K562 (cell line): ENCODE measurements around the gene DDX41. TPM values are rescaled to one million over a fixed set of nuclear protein-coding genes. Genes with fewer than 3 reads are reported as not detected.

Source experiments
- CCNT2 ChIP-seq: IDR thresholded peaks from 2 replicates; pipeline ENCODE4 v1.6.1; 2011; ENCODE audit warnings: borderline replicate concordance, low read depth, mild to moderate bottlenecking, moderate library complexity, mixed read lengths, low read length; ENCODE audit not compliant: insufficient read length; ENCODE audit errors: extremely low read depth
- IRF1 ChIP-seq: sonication (generic); formaldehyde crosslinking; IDR thresholded peaks from 2 replicates; pipeline ENCODE4 v1.8.0; 2022; ENCODE audit warnings: missing genetic modification reagents, mild to moderate bottlenecking, borderline replicate concordance
- PHF8 ChIP-seq: fragments of 200-600 bp; sonication (generic); IDR thresholded peaks from 2 replicates; pipeline ENCODE4 v1.6.1; 2012; ENCODE audit warnings: mixed run types, mild to moderate bottlenecking, inconsistent platforms, low read length, moderate library complexity, borderline replicate concordance
- POLR2G ChIP-seq: fragments of 200-400 bp; formaldehyde crosslinking; IDR thresholded peaks from 2 replicates; pipeline ENCODE4 v1.6.1; 2017; ENCODE audit warnings: low read depth, mild to moderate bottlenecking, antibody characterized with exemption, low read length, moderate library complexity
- RFX1 ChIP-seq: fragments of 450-650 bp; IDR thresholded peaks from 2 replicates; pipeline ENCODE4 v1.6.1; 2016; ENCODE audit warnings: mild to moderate bottlenecking, moderate library complexity
- SIN3A ChIP-seq, 2 experiments: fragments of 150-350 bp in 1 of 2; IDR thresholded peaks; 2 replicates each; pipeline ENCODE4 v1.6.1; 2011 to 2016; ENCODE audit warnings: borderline replicate concordance in 2 of 2, low read depth in 2 of 2, low read length in 2 of 2, mild to moderate bottlenecking in 2 of 2, moderate library complexity in 2 of 2; ENCODE audit not compliant: control insufficient read depth in 1 of 2
- STAT6 ChIP-seq: sonication (generic); formaldehyde crosslinking; IDR thresholded peaks from 2 replicates; pipeline ENCODE4 v1.8.1; 2023; ENCODE audit warnings: mild to moderate bottlenecking, missing genetic modification reagents
- ZNF175 ChIP-seq: fragments of 200-800 bp; sonication (Bioruptor generic); IDR thresholded peaks from 2 replicates; pipeline ENCODE4 v1.6.1; 2016; ENCODE audit warnings: low read depth, mild to moderate bottlenecking, missing genetic modification characterization, missing compliant biosample characterization
- polyA plus RNA-seq, 8 experiments: library from polyadenylated mRNA; depleted of rRNA in 4 of 8; stranded (reverse) in 5 of 8; unstranded in 3 of 8; fragments of >200 nt; fragmentation: Nextera tagmentation in 2 of 8; fragmentation: Illumina TruSeq in 1 of 8; extraction: Ambion mirVana in 2 of 8; extraction: Trizol in 1 of 8; gene quantifications; 2 replicates each; pipeline versions ENCODE4 v1.2.1 to v1.2.3, GENCODE V29; 2011 to 2014; ENCODE audit warnings: inconsistent platforms in 1 of 8, missing spikeins in 1 of 8
- total RNA-seq, 7 experiments: library from RNA; depleted of rRNA in 6 of 7; stranded (reverse); fragments of >200 nt in 6 of 7; fragmentation: Illumina TruSeq in 2 of 7; extraction: Trizol in 2 of 7; gene quantifications; 2 replicates each; pipeline versions ENCODE4 v1.2.1 to v1.2.3, GENCODE V29; 2011 to 2021; ENCODE audit warnings: low replicate concordance in 1 of 7
- TF ChIP-seq, protein P1 (sequence below), 2 experiments: fragments of 450-650 bp in 1 of 2; sonication (generic) in 1 of 2; formaldehyde crosslinking in 1 of 2; IDR thresholded peaks; 2 replicates each; pipeline versions ENCODE4 v1.7.1 to v1.9.0; 2016 to 2022; ENCODE audit warnings: inconsistent platforms in 1 of 2, mild to moderate bottlenecking in 1 of 2, missing genetic modification reagents in 1 of 2
- TF ChIP-seq, protein P2 (sequence below): fragments of 250-450 bp; sonication (Bioruptor Pico); IDR thresholded peaks from 2 replicates; pipeline ENCODE4 v1.9.0; 2021; ENCODE audit warnings: mild to moderate bottlenecking, inconsistent platforms

DDX41 gene
- total and polyA plus RNA-seq, 9 of the 15 experiments (the other 6 are each of a cell fraction or from before 2014, with no cell fraction given) = 38.2 to 284 (median 116) TPM

- TF ChIP-seq, protein P1, sequence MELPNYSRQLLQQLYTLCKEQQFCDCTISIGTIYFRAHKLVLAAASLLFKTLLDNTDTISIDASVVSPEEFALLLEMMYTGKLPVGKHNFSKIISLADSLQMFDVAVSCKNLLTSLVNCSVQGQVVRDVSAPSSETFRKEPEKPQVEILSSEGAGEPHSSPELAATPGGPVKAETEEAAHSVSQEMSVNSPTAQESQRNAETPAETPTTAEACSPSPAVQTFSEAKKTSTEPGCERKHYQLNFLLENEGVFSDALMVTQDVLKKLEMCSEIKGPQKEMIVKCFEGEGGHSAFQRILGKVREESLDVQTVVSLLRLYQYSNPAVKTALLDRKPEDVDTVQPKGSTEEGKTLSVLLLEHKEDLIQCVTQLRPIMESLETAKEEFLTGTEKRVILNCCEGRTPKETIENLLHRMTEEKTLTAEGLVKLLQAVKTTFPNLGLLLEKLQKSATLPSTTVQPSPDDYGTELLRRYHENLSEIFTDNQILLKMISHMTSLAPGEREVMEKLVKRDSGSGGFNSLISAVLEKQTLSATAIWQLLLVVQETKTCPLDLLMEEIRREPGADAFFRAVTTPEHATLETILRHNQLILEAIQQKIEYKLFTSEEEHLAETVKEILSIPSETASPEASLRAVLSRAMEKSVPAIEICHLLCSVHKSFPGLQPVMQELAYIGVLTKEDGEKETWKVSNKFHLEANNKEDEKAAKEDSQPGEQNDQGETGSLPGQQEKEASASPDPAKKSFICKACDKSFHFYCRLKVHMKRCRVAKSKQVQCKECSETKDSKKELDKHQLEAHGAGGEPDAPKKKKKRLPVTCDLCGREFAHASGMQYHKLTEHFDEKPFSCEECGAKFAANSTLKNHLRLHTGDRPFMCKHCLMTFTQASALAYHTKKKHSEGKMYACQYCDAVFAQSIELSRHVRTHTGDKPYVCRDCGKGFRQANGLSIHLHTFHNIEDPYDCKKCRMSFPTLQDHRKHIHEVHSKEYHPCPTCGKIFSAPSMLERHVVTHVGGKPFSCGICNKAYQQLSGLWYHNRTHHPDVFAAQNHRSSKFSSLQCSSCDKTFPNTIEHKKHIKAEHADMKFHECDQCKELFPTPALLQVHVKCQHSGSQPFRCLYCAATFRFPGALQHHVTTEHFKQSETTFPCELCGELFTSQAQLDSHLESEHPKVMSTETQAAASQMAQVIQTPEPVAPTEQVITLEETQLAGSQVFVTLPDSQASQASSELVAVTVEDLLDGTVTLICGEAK (IDR thresholded peaks at IDR 0.05) = peak; percentile 75
- TF ChIP-seq, protein P1 (CRISPR knock-in tag; IDR thresholded peaks at IDR 0.05) = no peak
- TF ChIP-seq IRF1 (no peak), PHF8 (peak; percentile 35; the same call in 1 of the 2 replicates), ZNF175 (CRISPR knock-in tag) (no peak), CCNT2 (no peak), RFX1 (no peak), STAT6 (no peak), POLR2G (peak; percentile 60; the same call in 1 of the 2 replicates), SIN3A (IDR thresholded peaks at IDR 0.05; ENCODE audit: borderline replicate concordance in 2 of 2, control insufficient read depth in 1 of 2, low read depth in 2 of 2, low read length in 2 of 2) (no peak)
- TF ChIP-seq, protein P2, sequence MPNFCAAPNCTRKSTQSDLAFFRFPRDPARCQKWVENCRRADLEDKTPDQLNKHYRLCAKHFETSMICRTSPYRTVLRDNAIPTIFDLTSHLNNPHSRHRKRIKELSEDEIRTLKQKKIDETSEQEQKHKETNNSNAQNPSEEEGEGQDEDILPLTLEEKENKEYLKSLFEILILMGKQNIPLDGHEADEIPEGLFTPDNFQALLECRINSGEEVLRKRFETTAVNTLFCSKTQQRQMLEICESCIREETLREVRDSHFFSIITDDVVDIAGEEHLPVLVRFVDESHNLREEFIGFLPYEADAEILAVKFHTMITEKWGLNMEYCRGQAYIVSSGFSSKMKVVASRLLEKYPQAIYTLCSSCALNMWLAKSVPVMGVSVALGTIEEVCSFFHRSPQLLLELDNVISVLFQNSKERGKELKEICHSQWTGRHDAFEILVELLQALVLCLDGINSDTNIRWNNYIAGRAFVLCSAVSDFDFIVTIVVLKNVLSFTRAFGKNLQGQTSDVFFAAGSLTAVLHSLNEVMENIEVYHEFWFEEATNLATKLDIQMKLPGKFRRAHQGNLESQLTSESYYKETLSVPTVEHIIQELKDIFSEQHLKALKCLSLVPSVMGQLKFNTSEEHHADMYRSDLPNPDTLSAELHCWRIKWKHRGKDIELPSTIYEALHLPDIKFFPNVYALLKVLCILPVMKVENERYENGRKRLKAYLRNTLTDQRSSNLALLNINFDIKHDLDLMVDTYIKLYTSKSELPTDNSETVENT (CRISPR knock-in tag) = no peak
These were observed 54.6 kb downstream of the DDX41 start (continued) for GRCh38 chr5:177462021-177462670.
